ENCODE results near the gene OXLD1.

DNA sequence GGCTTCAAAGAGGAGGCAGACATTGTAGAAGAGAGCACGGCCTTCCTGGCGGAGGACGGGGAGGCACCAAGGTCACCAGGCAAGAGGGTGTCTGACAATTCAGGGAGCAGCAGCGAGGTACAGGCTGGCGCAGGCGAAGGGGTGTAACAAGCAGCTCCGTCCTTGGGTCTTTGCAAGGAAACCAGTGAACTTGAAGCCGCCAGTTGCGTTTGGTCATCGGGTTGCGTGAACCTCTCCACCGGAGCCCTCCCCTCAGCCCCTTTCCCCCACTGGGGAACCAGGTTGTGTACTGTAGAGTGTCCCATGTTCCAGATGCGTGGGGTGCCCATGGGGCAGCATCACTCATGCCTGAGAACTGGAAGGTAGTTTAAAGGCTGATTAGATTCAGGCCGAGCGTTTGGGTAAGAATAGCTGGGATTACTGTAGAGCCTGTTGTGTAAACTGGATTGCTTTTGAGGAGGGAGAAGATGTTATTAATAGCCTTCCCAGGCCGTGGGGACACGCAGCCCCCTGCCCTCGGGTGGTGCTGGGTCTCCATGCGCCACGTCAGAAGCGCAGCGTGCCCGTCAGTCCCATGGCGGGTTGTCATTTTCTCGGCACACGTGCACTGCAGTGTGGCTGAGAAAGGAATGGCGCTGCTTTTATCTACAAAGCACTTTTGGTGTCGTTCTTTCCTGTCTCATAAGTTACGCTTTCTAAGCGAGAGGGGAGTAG, 39.3 kb upstream of the OXLD1 start:
- TF ChIP-seq, protein P1, sequence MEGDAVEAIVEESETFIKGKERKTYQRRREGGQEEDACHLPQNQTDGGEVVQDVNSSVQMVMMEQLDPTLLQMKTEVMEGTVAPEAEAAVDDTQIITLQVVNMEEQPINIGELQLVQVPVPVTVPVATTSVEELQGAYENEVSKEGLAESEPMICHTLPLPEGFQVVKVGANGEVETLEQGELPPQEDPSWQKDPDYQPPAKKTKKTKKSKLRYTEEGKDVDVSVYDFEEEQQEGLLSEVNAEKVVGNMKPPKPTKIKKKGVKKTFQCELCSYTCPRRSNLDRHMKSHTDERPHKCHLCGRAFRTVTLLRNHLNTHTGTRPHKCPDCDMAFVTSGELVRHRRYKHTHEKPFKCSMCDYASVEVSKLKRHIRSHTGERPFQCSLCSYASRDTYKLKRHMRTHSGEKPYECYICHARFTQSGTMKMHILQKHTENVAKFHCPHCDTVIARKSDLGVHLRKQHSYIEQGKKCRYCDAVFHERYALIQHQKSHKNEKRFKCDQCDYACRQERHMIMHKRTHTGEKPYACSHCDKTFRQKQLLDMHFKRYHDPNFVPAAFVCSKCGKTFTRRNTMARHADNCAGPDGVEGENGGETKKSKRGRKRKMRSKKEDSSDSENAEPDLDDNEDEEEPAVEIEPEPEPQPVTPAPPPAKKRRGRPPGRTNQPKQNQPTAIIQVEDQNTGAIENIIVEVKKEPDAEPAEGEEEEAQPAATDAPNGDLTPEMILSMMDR (IDR thresholded peaks at IDR 0.05), result no peak
- TF ChIP-seq ZFX (IDR thresholded peaks at IDR 0.05; ENCODE audit: borderline replicate concordance), result no peak

Measured in 22Rv1 (cell line).